Upper lobe of left lung (tissue), 4 donors: ENCODE results near the gene KCNG4.

Experiments
- CTCF ChIP-seq, 6 experiments: fragments of 450-650 bp in 4 of 6; fragments of 200-600 bp in 2 of 6; sonication (generic) in 2 of 6; IDR thresholded peaks; one replicate each; pipeline ENCODE4 v1.5.1; 2016 to 2019; ENCODE audit warnings: antibody characterized with exemption in 6 of 6
- POLR2AphosphoS5 ChIP-seq, 2 donors: sonication (generic); formaldehyde crosslinking; IDR thresholded peaks; one replicate each; pipeline ENCODE4 v1.5.1; 2017; ENCODE audit warnings: antibody characterized with exemption in 2 of 2

DNA sequence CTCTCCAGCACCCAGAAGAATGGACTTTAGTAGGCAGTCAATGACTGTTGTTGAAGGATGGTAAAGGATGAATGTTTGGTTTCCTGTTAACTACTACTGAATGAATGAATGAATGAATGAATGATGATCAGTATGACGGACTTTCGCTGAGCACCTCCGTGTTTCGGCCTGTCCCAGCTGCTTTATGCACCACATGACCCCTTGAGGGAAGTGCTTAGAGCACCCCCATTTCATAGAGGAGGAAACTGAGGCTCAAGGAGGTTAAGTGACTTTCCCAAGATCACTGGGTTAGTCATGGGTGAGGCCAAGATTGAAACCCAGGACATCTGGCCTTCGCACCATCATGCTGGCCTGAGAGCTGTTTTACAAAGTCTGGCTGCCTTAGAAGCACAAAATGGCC is 6.8 kb downstream of the KCNG4 start:
- no peak for TF ChIP-seq CTCF (IDR thresholded peaks at IDR 0.05)
- no peak for TF ChIP-seq POLR2AphosphoS5 (IDR thresholded peaks at IDR 0.05)
